Thymus (tissue), 11 donors: ENCODE results near the gene MAP3K5. TPM values are rescaled to one million over a fixed set of nuclear protein-coding genes. Genes with fewer than 3 reads are reported as not detected.
A peak's percentile ranks its signal among the peaks of the same experiment; 100 is the strongest.

ENCODE experiments used
- DNase-seq, 9 donors: peaks; one replicate each; pipeline ENCODE4 v3.0.0-alpha.2; 2013; ENCODE audit warnings: low spot score in 9 of 9, low read depth in 6 of 9, missing footprints in 1 of 9
- H3K27ac ChIP-seq, 2 donors: one replicate each; pipeline ENCODE4 v1.5.1; 2013; ENCODE audit warnings: control low read depth in 1 of 2, low read depth in 1 of 2, low read length in 1 of 2, mild to moderate bottlenecking in 1 of 2, moderate library complexity in 1 of 2
- H3K27me3 ChIP-seq, 2 donors: one replicate each; pipeline ENCODE4 v1.5.1; 2013; ENCODE audit warnings: low read length in 1 of 2; ENCODE audit not compliant: control insufficient read depth in 2 of 2, insufficient read depth in 1 of 2
- H3K36me3 ChIP-seq, 2 donors: one replicate each; pipeline ENCODE4 v1.5.1; 2013; ENCODE audit warnings: low read length in 1 of 2, mild to moderate bottlenecking in 1 of 2, moderate library complexity in 1 of 2; ENCODE audit not compliant: control insufficient read depth in 2 of 2, insufficient read depth in 2 of 2
- H3K4me1 ChIP-seq, 2 donors: one replicate each; pipeline ENCODE4 v1.5.1; 2013; ENCODE audit warnings: low read length in 2 of 2; ENCODE audit not compliant: control insufficient read depth in 2 of 2, insufficient read depth in 2 of 2
- H3K4me3 ChIP-seq, 2 donors: one replicate each; pipeline ENCODE4 v1.5.1; 2013; ENCODE audit warnings: low read length in 2 of 2, control low read depth in 1 of 2, mild to moderate bottlenecking in 1 of 2
- H3K9me3 ChIP-seq, 2 donors: one replicate each; pipeline ENCODE4 v1.5.1; 2013; ENCODE audit warnings: low read length in 1 of 2, mild to moderate bottlenecking in 1 of 2; ENCODE audit not compliant: control insufficient read depth in 2 of 2, insufficient read depth in 1 of 2
- WGBS: extraction: QIAGEN DNeasy Blood & Tissue Kit; methylation state at CpG from one replicate; pipeline ENCODE4 v1.1.7; 2013; 5-methylcytosine and 5-hydroxymethylcytosine counted together
- polyA plus RNA-seq: library from polyadenylated mRNA; stranded (reverse); fragments of 200-250 nt; gene quantifications from one replicate; pipeline ENCODE4 v1.2.3, GENCODE V29; 2013
- total RNA-seq: library from RNA; stranded (reverse); fragments of 120-200 nt; gene quantifications from one replicate; pipeline ENCODE4 v1.2.4, GENCODE V29; 2013
- donor health status: healthy.

MAP3K5 gene
- total and polyA plus RNA-seq, 2 donors: 7.3 to 23.0 TPM

GRCh38 chr6:136612666-136613389 lies 179.4 kb downstream of the MAP3K5 start:
- DNase-seq: no peak
- Histone ChIP-seq H3K9me3 (no peaks in the 10 kb centered on the region), H3K27me3 (no peaks in the 10 kb centered on the region), H3K36me3 (no peaks in the 10 kb centered on the region), H3K4me3 (no peak overlapping the region), H3K4me1 (no peaks in the 10 kb centered on the region), H3K27ac (no peak overlapping the region)
- 98% methylated on average over 6 of the region's 6 CpGs for WGBS

DNA sequence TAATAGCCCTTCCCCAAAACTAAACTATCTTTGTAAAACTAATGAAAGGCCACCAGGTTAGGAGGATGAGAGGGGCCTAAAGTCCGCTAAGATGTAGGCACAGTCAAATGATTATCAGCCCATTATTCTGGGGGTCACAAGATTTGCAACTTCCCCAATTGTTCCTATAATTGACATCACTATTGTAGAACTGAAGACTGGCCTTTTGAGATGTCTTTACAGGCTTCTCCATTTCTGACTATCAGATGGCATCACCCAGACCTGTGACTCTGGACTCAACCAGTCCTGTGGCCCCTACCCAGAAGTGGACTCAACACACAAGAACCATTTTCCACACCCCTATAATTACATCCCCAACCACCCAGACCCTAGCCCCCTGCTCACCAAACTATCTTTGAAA lies 180.5 kb downstream of the MAP3K5 start:
- Histone ChIP-seq H3K27ac (no peak overlapping the region), H3K9me3 (no peaks in the 10 kb centered on the region), H3K36me3 (no peaks in the 10 kb centered on the region), H3K4me3 (no peak overlapping the region), H3K27me3 (no peaks in the 10 kb centered on the region), H3K4me1 (no peaks in the 10 kb centered on the region)
- no peak for DNase-seq
- WGBS: 97% methylated on average over 1 of the region's 1 CpG

- H3K27ac ChIP-seq: no peak overlapping the region
- H3K4me3 ChIP-seq: no peak overlapping the region
- H3K36me3 ChIP-seq: no peaks in the 10 kb centered on the region
- H3K27me3 ChIP-seq: no peaks in the 10 kb centered on the region
- no peaks in the 10 kb centered on the region for H3K4me1 ChIP-seq
- no peaks in the 10 kb centered on the region for H3K9me3 ChIP-seq
- 95% methylated on average over 2 of the region's 2 CpGs for WGBS
- DNase-seq: no peak
Observed at GRCh38 chr6:136611133-136611532, 181.1 kb downstream of the MAP3K5 start.

DNA sequence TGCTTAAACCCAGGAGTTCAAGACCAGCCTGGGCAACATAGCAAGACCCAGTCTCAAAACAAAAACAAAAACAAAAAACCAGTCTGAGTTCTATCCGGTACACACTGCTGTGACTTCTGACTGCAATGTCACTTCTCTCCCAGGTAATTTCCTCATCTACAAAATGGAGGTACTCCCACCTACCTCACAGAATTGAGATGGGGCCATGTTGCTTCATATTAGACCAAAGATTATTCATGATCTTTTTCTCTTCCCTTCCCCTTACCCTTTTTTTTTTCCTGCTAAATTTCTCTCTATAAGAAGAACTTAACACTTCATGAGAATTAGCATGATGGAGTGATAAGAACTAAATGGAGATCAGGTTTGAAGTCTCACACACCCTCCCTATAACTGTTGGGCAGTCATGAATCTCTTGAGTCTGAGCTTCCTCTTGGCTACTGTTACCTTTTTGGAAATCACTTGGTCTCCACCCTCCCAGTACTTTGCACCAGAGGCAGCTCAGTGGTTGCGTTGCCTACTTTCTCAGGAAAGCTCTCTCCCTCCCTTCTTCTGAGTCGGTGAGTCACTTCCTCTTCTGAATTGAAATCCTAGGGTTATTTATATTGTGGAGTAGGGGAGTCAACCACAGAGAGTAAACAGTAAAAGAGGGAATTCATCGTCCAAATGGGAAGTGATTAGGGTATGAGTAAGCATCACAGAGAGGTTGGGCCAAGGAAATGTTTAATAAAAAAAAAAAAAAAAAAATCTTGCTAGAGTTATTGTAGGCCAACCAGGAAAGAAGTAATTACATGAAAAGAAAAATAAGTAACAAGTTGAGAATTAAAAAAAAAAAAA lies 182.2 kb downstream of the MAP3K5 start:
- no peaks in the 10 kb centered on the region for H3K4me1 ChIP-seq
- H3K27ac ChIP-seq: no peak overlapping the region
- no peaks in the 10 kb centered on the region for H3K27me3 ChIP-seq
- WGBS: 52% methylated on average over 4 of the region's 4 CpGs
- H3K4me3 ChIP-seq: no peak overlapping the region
- H3K9me3 ChIP-seq: no peaks in the 10 kb centered on the region
- DNase-seq: no peak
- no peaks in the 10 kb centered on the region for H3K36me3 ChIP-seq

DNA sequence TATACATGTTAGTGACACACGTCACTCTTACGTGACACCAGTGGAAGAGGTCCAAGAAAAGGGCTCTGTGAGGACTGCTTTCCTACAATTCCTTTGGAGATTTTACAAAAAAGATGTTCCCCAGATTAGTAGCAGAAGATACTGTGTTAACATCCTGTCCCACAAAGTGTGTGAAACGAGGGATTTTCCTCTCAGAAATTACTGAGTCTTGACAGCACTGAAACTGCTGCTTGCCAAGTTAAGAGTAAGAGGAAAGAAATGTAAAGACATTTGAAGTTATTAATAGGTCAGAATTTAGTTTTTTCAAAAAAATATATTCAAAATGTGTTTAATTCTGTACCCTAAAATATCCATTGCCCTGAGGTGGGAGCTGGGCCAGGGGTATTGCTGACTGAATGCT lies 183.3 kb downstream of the MAP3K5 start:
- Histone ChIP-seq H3K36me3 (peaks cover 0 to 3% of the 10 kb centered on the region in 2 donors), H3K27ac (no peak overlapping the region), H3K4me1 (no peaks in the 10 kb centered on the region), H3K4me3 (no peak overlapping the region), H3K27me3 (no peaks in the 10 kb centered on the region), H3K9me3 (no peaks in the 10 kb centered on the region)
- DNase-seq: no peak
- WGBS: 93% methylated on average over 3 of the region's 3 CpGs

- no peak overlapping the region for H3K4me3 ChIP-seq
- H3K27ac ChIP-seq: no peak overlapping the region
- H3K36me3 ChIP-seq: peaks cover 0 to 5% of the 10 kb centered on the region in 2 donors
- no peaks in the 10 kb centered on the region for H3K9me3 ChIP-seq
- H3K4me1 ChIP-seq: no peaks in the 10 kb centered on the region
- no peaks in the 10 kb centered on the region for H3K27me3 ChIP-seq
- peak; percentile 34 to 83 (median 66) for DNase-seq
- WGBS: 84% methylated on average over 12 of the region's 12 CpGs
Observed at GRCh38 chr6:136607932-136608772, 184.1 kb downstream of the MAP3K5 start.

GRCh38 chr6:136607204-136607931 lies 184.9 kb downstream of the MAP3K5 start:
- no peak for DNase-seq
- Histone ChIP-seq H3K27ac (no peak overlapping the region), H3K4me1 (no peaks in the 10 kb centered on the region), H3K4me3 (no peak overlapping the region), H3K9me3 (no peaks in the 10 kb centered on the region), H3K36me3 (peaks cover 0 to 5% of the 10 kb centered on the region in 2 donors), H3K27me3 (no peaks in the 10 kb centered on the region)
- 97% methylated on average over 3 of the region's 3 CpGs for WGBS

GRCh38 chr6:136604928-136605510 lies 187.3 kb downstream of the MAP3K5 start:
- Histone ChIP-seq H3K27ac (no peak overlapping the region), H3K9me3 (no peaks in the 10 kb centered on the region), H3K4me1 (no peaks in the 10 kb centered on the region), H3K36me3 (peaks cover 0 to 5% of the 10 kb centered on the region in 2 donors), H3K27me3 (no peaks in the 10 kb centered on the region), H3K4me3 (no peak overlapping the region)
- 97% methylated on average over 5 of the region's 5 CpGs for WGBS
- no peak for DNase-seq
